Cardiac fibroblast (primary cell): Measurements from ENCODE around the gene SCN3B.

Source experiments
- DNase-seq, 2 donors: peaks; one replicate each; pipeline versions ENCODE4 v3.0.0 to v3.0.0-alpha.2; 2010; ENCODE audit warnings: low read depth in 2 of 2
- H3K4me3 ChIP-seq, 2 donors: replicated peaks in 1 of 2; 1 replicate in 1 of 2; 2 replicates in 1 of 2; pipeline ENCODE4 v1.5.1; 2011; ENCODE audit warnings: low read depth in 2 of 2, low read length in 2 of 2, mild to moderate bottlenecking in 2 of 2, moderate library complexity in 1 of 2
- CTCF ChIP-seq: IDR thresholded peaks from one replicate; pipeline ENCODE4 v1.5.1; 2011; ENCODE audit warnings: low read depth, mild to moderate bottlenecking, low read length, inconsistent platforms

Gene SCN3B

GRCh38 chr11:123681030-123681429 is 26.6 kb upstream of the SCN3B start:
- no peak overlapping the region for H3K4me3 ChIP-seq
- no peak for DNase-seq
- TF ChIP-seq CTCF = no peak

- no peak for TF ChIP-seq CTCF
- DNase-seq = no peak
These were observed 23.8 kb upstream of the SCN3B start for GRCh38 chr11:123678246-123678645.

GRCh38 chr11:123677510-123677909 is 23.1 kb upstream of the SCN3B start:
- no peak for TF ChIP-seq CTCF
- H3K4me3 ChIP-seq = no peak overlapping the region
- DNase-seq = no peak

More at GRCh38 chr11:123678246-123678645, 23.8 kb upstream of the SCN3B start:
- no peak overlapping the region for H3K4me3 ChIP-seq

- H3K4me3 ChIP-seq = no peak overlapping the region
- TF ChIP-seq CTCF = no peak
- DNase-seq = no peak
These were observed 19.9 kb upstream of the SCN3B start for GRCh38 chr11:123674297-123674696.

- no peak for TF ChIP-seq CTCF
- no peak overlapping the region for H3K4me3 ChIP-seq
These were observed 18.1 kb upstream of the SCN3B start for GRCh38 chr11:123672568-123672967.

GRCh38 chr11:123671534-123671933 is 17.1 kb upstream of the SCN3B start:
- no peak for TF ChIP-seq CTCF
- no peak for DNase-seq
- H3K4me3 ChIP-seq = no peak overlapping the region

More at GRCh38 chr11:123672568-123672967, 18.1 kb upstream of the SCN3B start:
- DNase-seq = no peak

- no peak overlapping the region for H3K4me3 ChIP-seq
- TF ChIP-seq CTCF = no peak
- DNase-seq = no peak
These were observed 15.7 kb upstream of the SCN3B start for GRCh38 chr11:123670081-123670480.
